Neural cell (in vitro differentiated cells): ENCODE measurements around the gene MYBBP1A. TPM values are rescaled to one million over a fixed set of nuclear protein-coding genes. Genes with fewer than 3 reads are reported as not detected.

Experiments
- H2AFZ ChIP-seq: fragments of 200-600, 300-800 bp; sonication (generic), shearing (Covaris generic); 2 replicates; pipeline ENCODE4 v1.6.0; 2014; ENCODE audit warnings: low read depth, mild to moderate bottlenecking, antibody characterized with exemption, low read length, moderate library complexity
- H3F3A ChIP-seq: fragments of 200-600 bp; shearing (Covaris generic); 2 replicates; pipeline ENCODE4 v1.6.1; 2016; ENCODE audit warnings: mild to moderate bottlenecking, moderate library complexity, mixed read lengths, antibody characterized with exemption, low read length; ENCODE audit not compliant: insufficient read depth, poor library complexity, severe bottlenecking
- H3K27ac ChIP-seq: fragments of 200-600, 300-800 bp; sonication (generic), shearing (Covaris generic); 2 replicates; pipeline ENCODE4 v1.5.1; 2014; ENCODE audit warnings: mild to moderate bottlenecking, low read length, moderate library complexity
- H3K27me3 ChIP-seq: fragments of 300-800, 200-600 bp; sonication (generic), shearing (Covaris generic); 2 replicates; pipeline ENCODE4 v1.6.0; 2014; ENCODE audit warnings: mild to moderate bottlenecking, low read depth, low read length, moderate library complexity; ENCODE audit not compliant: insufficient read depth
- H3K36me3 ChIP-seq: fragments of 300-800, 200-600 bp; sonication (generic), shearing (Covaris generic); 2 replicates; pipeline ENCODE4 v1.5.1; 2014; ENCODE audit warnings: mild to moderate bottlenecking, antibody characterized with exemption, low read length, moderate library complexity; ENCODE audit not compliant: insufficient read depth
- H3K4me2 ChIP-seq: fragments of 300-800, 200-600 bp; sonication (generic), shearing (Covaris generic); 2 replicates; pipeline ENCODE4 v1.6.0; 2014; ENCODE audit warnings: mild to moderate bottlenecking, low read length
- H3K4me3 ChIP-seq: fragments of 300-800, 200-600 bp; sonication (generic), shearing (Covaris generic); 2 replicates; pipeline ENCODE4 v1.5.1; 2014; ENCODE audit warnings: mild to moderate bottlenecking, low read length, moderate library complexity
- H3K79me2 ChIP-seq: fragments of 200-600 bp; shearing (Covaris generic); replicated peaks from 2 replicates; pipeline ENCODE4 v1.6.0; 2014; ENCODE audit warnings: mild to moderate bottlenecking, low read length, moderate library complexity; ENCODE audit not compliant: insufficient read depth
- H3K9ac ChIP-seq: fragments of 300-800, 200-600 bp; sonication (generic), shearing (Covaris generic); 2 replicates; pipeline ENCODE4 v1.6.1; 2016; ENCODE audit warnings: mild to moderate bottlenecking, low read length, mixed read lengths
- H3K9me2 ChIP-seq: fragments of 200-600 bp; shearing (Covaris generic); 2 replicates; pipeline ENCODE4 v1.6.1; 2016; ENCODE audit warnings: mild to moderate bottlenecking, low read length, mixed read lengths; ENCODE audit not compliant: insufficient read depth
- H3K9me3 ChIP-seq: fragments of 200-600, 300-800 bp; sonication (generic), shearing (Covaris generic); 2 replicates; pipeline ENCODE4 v1.6.1; 2016; ENCODE audit warnings: mild to moderate bottlenecking, mixed run types, low read length, moderate library complexity, mixed read lengths
- H4K20me1 ChIP-seq: fragments of 200-600 bp; shearing (Covaris generic); 2 replicates; pipeline ENCODE4 v1.6.1; 2016; ENCODE audit warnings: mild to moderate bottlenecking, mixed run types; ENCODE audit not compliant: insufficient read depth
- CTCF ChIP-seq: fragments of 450-650 bp; IDR thresholded peaks from 2 replicates; pipeline ENCODE4 v1.5.1; 2014; ENCODE audit warnings: antibody characterized with exemption, mild to moderate bottlenecking, moderate library complexity; ENCODE audit not compliant: poor library complexity, severe bottlenecking
- EP300 ChIP-seq: fragments of 450-650 bp; conservative IDR thresholded peaks from 2 replicates; pipeline ENCODE4 v1.6.1; 2014; ENCODE audit warnings: antibody characterized with exemption, mild to moderate bottlenecking, moderate library complexity; ENCODE audit not compliant: poor library complexity, severe bottlenecking
- EZH2 ChIP-seq: fragments of 200-600, 300-800 bp; shearing (Covaris generic), sonication (generic); IDR thresholded peaks from 2 replicates; pipeline ENCODE4 v1.6.1; 2014; ENCODE audit warnings: antibody characterized with exemption, low read length, borderline replicate concordance, mild to moderate bottlenecking; ENCODE audit not compliant: insufficient read depth, poor library complexity, severe bottlenecking
- MXI1 ChIP-seq: fragments of 450-650 bp; conservative IDR thresholded peaks from 2 replicates; pipeline ENCODE4 v1.6.1; 2014; ENCODE audit warnings: antibody characterized with exemption, mild to moderate bottlenecking; ENCODE audit not compliant: poor library complexity, severe bottlenecking
- POLR2AphosphoS5 ChIP-seq: IDR thresholded peaks from 2 replicates; pipeline ENCODE4 v1.6.1; 2012
- RAD21 ChIP-seq: fragments of 450-650 bp; conservative IDR thresholded peaks from 2 replicates; pipeline ENCODE4 v1.6.1; 2014; ENCODE audit warnings: antibody characterized with exemption, mild to moderate bottlenecking, moderate library complexity
- REST ChIP-seq: IDR thresholded peaks from 2 replicates; pipeline ENCODE4 v1.6.1; 2012; ENCODE audit warnings: borderline replicate concordance
- SMC3 ChIP-seq: fragments of 450-650 bp; conservative IDR thresholded peaks from 2 replicates; pipeline ENCODE4 v1.6.1; 2014; ENCODE audit warnings: antibody characterized with exemption, mild to moderate bottlenecking, moderate library complexity; ENCODE audit not compliant: poor library complexity
- TAF1 ChIP-seq: IDR thresholded peaks from 2 replicates; pipeline ENCODE4 v1.6.1; 2012; ENCODE audit warnings: low read depth
- polyA plus RNA-seq: library from polyadenylated mRNA; depleted of rRNA; stranded (reverse); fragments of >200 nt; gene quantifications from 2 replicates; pipeline ENCODE4 v1.2.3, GENCODE V29; 2014

Gene MYBBP1A
- polyA plus RNA-seq, 1 donor from 2014 or later, result 15.6 TPM

DNA sequence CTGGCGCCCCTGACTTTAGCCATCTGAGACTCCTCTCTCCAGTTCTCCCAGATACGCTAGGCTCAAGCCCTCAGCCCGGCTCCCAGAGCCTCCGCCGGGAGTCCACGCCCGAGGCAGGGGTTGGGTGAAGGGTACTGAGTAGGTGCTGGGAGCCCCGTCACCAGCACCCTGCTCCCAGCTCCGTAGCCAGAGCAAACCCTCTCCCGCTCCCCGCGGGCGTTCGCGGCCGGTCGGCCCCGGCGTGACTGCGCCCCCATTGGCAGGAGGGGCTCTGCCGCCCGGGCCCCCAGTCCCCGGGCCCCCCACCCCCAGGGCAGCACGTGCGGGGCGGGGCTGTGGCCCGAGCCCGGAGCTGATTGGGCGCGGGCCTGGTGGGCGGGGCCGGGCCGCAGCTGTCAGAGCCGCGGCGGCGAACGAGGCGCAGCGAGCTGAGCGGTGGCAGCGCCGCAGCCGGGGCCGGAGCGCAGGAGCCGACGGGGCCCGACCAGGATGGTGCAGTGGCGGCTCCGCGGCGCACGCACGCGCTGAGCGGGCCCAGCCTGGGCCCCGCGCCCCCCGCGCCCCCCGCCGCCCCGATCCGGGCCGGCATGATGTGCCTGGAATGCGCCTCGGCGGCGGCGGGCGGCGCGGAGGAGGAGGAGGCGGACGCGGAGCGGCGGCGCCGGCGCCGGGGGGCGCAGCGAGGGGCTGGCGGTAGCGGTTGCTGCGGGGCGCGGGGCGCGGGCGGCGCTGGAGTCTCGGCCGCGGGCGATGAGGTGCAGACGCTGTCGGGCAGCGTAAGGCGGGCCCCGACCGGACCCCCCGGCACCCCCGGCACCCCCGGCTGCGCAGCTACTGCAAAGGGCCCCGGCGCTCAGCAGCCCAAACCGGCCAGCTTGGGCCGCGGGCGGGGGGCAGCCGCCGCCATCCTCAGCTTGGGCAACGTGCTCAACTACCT, 56.5 kb downstream of the MYBBP1A start, which contains the start of gene SPNS2:
Gene SPNS2, plus strand, starts transcription at position 421 of the 937 bp plus-strand sequence. Its CDS starts 167 bp downstream, at position 588.
- H3K27ac ChIP-seq, result peak within 1 kb of the TSS; percentile 81
- H3K4me3 ChIP-seq, result peak within 1 kb of the TSS; percentile 97
- H3K9me2 ChIP-seq, result no peaks in the 10 kb centered on the region
- no peaks in the 10 kb centered on the region for H3K9me3 ChIP-seq
- peak; percentile 92 for TF ChIP-seq POLR2AphosphoS5
- TF ChIP-seq TAF1, result peak; percentile 81
- peak; percentile 31 for TF ChIP-seq MXI1
- no peak for TF ChIP-seq EZH2
- no peak for TF ChIP-seq EP300
- no peak for TF ChIP-seq SMC3
- no peak for TF ChIP-seq RAD21
- no peak for TF ChIP-seq CTCF
- TF ChIP-seq REST, result no peak
- H3K9ac ChIP-seq, result peak within 1 kb of the TSS; percentile 95
- peak within 1 kb of the TSS; percentile 76 for H3K4me2 ChIP-seq
- H4K20me1 ChIP-seq, result no peaks in the 10 kb centered on the region
- H2AFZ ChIP-seq, result peak within 1 kb of the TSS; percentile 75
- H3K36me3 ChIP-seq, result no peaks in the 10 kb centered on the region
- H3K27me3 ChIP-seq, result peaks cover 11% of the 10 kb centered on the region
- H3F3A ChIP-seq, result peaks cover 4% of the 10 kb centered on the region
- H3K79me2 ChIP-seq, result peaks cover 11% of the 10 kb centered on the region

DNA sequence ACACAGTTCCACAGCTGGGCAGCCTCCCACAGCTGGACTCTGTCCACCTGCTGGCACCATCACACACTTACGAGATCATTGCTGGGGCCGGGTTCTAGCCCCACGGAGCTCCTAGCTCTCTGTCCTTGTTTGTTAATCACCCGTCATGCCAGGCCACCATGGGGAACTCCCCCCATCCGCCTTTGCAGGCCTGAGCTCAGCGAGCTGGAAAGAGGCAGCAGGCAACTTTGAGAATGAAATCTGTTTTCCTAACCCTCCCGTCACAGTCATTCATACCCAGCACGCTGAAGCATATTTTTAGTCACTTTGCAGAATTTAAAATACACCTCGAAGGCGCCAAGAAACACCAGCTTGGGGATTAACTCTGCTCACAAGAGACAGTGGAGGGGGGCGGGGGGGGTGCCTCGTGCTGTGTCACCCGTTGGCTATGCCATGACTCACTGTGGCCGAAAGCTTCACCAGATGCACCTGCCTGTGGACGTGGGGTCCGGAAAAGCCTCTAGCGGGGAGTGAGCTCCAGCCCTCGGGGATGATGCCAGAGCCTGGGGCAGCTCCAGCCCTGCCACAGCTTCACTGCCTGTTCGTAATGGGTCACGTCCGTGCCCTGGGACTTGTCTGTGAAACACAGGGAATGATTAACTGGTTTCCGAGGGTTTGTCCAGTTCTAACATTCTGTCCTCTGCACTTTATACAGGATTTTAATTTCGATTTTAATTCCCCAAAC, 57.9 kb downstream of the MYBBP1A start:
- H3K27ac ChIP-seq, result no peak overlapping the region
- no peaks in the 10 kb centered on the region for H3K9me2 ChIP-seq
- no peak for TF ChIP-seq MXI1
- TF ChIP-seq CTCF, result no peak
- no peak for TF ChIP-seq TAF1
- no peak for TF ChIP-seq SMC3
- no peak for TF ChIP-seq REST
- TF ChIP-seq EP300, result no peak
- no peak for TF ChIP-seq POLR2AphosphoS5
- no peak for TF ChIP-seq RAD21
- TF ChIP-seq EZH2, result no peak
- no peaks in the 10 kb centered on the region for H3K9me3 ChIP-seq
- H3K9ac ChIP-seq, result no peak overlapping the region
- no peak overlapping the region for H2AFZ ChIP-seq
- H3F3A ChIP-seq, result peaks cover 4% of the 10 kb centered on the region
- peaks cover 11% of the 10 kb centered on the region for H3K27me3 ChIP-seq
- H3K4me3 ChIP-seq, result no peak overlapping the region
- no peak overlapping the region for H3K4me2 ChIP-seq
- H4K20me1 ChIP-seq, result no peaks in the 10 kb centered on the region
- peaks cover 11% of the 10 kb centered on the region for H3K79me2 ChIP-seq
- H3K36me3 ChIP-seq, result no peaks in the 10 kb centered on the region
